AG04449 (cell line): Measurements from ENCODE around the gene PBRM1.

Experiments used
- CTCF ChIA-PET: fragments of 350-600 bp; formaldehyde crosslinking; extraction: SDS; loops from one replicate; lab custom pipeline; 2021; ENCODE audit warnings: antibody characterized with exemption; lab: Yijun Ruan, JAX
- POLR2A ChIA-PET: fragments of 400-600, 350-600 bp; formaldehyde crosslinking; extraction: SDS; loops from one replicate; lab custom pipeline; 2020; ENCODE audit warnings: antibody characterized with exemption, inconsistent platforms; lab: Yijun Ruan, JAX
- DNase-seq: peaks from one replicate; pipeline ENCODE4 v3.0.0-alpha.2; 2010; ENCODE audit warnings: low read depth, low spot score
- H3K4me3 ChIP-seq: 2 replicates; pipeline ENCODE4 v1.5.1; 2011; ENCODE audit warnings: low read depth, mild to moderate bottlenecking, control low read depth, low read length
- CTCF ChIP-seq: IDR thresholded peaks from one replicate; pipeline ENCODE4 v1.5.1; 2011; ENCODE audit warnings: mild to moderate bottlenecking, moderate library complexity, low read length, control low read depth, inconsistent platforms; ENCODE audit not compliant: insufficient read depth; ENCODE audit errors: missing control alignments

PBRM1 gene

GRCh38 chr3:52645549-52645948, 40.2 kb downstream of the PBRM1 start:
- ChIA-PET CTCF (no interaction called here), POLR2A (interaction anchor here (0.6 kb wide), 1 partner anchor 31 kb away, joined by 4 read pairs; no protein-coding TSS in a partner anchor)
- no peak for DNase-seq
- H3K4me3 ChIP-seq = no peak overlapping the region
- no peak for TF ChIP-seq CTCF

DNA sequence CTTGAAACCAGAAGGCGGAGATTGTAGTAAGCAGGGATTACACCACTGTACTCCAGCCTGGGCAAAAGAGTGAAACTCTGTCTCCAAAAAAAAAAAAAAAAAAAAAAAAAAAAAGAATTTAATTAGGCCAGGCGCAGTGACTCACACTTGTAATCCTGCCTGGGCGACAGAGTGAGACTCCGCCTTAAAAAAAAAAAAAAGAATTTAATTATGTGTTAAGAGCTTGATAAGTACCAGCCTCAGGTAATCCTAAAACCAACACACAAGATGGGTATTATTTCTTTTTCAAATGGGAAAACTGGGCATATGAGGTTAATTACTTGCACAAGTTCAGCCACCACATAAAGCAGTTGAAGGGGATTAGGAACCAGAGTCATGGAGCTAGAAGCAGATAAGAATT, 49.0 kb downstream of the PBRM1 start:
- DNase-seq = no peak
- H3K4me3 ChIP-seq = no peak overlapping the region
- ChIA-PET POLR2A (no interaction called here), CTCF (no interaction called here)
- no peak for TF ChIP-seq CTCF

DNA sequence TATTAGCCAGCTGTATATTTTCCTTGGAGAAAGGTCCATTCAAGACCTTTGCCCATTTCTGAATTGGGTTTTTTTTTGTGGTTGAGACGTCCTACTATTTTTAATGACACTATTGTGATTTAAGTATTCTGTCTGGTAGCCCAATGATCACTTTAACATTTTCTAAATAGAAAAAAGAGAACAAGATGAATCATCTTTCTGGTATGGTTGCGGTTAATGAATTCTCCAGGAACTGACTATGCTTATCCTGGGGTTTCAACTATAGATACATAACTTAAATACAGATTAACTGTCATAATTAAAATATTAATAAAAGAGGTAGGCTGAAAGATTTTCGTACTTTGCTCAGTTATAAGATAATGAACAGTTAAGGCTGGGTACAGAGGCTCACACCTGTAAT, 51.9 kb downstream of the PBRM1 start:
- CTCF ChIA-PET = interaction anchor here (0.6 kb wide), 1 partner anchor 83 kb away, joined by 3 read pairs; no protein-coding TSS in a partner anchor
- no peak for TF ChIP-seq CTCF
- POLR2A ChIA-PET = no interaction called here
- DNase-seq = no peak
- H3K4me3 ChIP-seq = no peak overlapping the region

GRCh38 chr3:52625041-52625440, 60.7 kb downstream of the PBRM1 start:
- DNase-seq = no peak

DNA sequence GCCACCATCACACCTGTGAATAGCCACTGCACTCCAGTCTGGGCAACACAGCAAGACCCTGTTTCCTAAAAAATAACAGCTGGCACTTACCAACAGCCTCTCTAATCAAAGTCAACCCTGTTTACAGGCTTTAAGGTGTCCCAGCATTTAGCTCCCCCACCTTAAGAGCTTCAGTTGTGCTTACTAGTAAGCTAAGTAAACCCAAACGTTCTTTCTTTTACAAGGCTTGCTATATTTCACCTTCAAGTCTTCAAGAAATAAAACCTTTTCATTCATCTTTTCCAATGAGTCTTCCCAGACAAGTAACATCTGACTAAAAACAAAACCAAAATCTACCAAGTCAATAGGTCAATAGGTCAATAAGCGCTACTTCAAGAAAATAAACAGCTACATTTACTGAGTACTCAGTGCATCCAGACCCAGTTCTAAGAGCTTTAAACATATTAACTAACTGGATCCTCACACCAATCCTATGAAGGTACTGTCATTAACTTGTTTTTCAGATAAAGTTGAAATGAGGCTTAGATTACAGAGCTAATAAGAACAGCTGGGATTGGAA, 62.4 kb downstream of the PBRM1 start:
- DNase-seq = no peak
- CTCF ChIA-PET = interaction anchor here (1.5 kb wide), 1 partner anchor 9 kb away, joined by 10 read pairs; no protein-coding TSS in a partner anchor
- POLR2A ChIA-PET = no interaction called here
- TF ChIP-seq CTCF = no peak
- no peak overlapping the region for H3K4me3 ChIP-seq

More at GRCh38 chr3:52625041-52625440, 60.7 kb downstream of the PBRM1 start:
- CTCF ChIA-PET = interaction anchor here (1.0 kb wide), 1 partner anchor 11 kb away, joined by 4 read pairs; no protein-coding TSS in a partner anchor
- TF ChIP-seq CTCF = no peak
- POLR2A ChIA-PET = no interaction called here
- H3K4me3 ChIP-seq = no peak overlapping the region

DNA sequence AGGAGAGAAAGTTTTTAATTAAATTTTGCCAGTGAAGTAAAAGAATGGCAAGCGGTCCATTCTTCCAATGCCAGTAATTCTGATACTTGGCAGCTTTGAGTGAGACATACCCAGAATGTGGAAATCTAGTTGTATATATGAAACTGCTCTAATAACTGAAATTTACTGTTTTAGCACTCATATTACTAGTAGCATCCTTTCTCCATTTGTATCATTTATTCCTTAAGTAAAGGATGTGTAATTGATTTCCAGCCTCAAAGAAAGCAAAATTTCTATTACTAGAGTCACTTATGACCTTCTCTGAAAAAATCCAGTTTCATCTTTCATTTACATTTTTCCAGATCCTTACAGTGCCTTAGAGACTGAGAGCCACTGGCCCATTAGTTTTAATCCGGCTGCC, 65.1 kb downstream of the PBRM1 start:
- CTCF ChIA-PET = interaction anchor here (1.5 kb wide), 1 partner anchor 11 kb away, joined by 4 read pairs; no protein-coding TSS in a partner anchor
- no peak for TF ChIP-seq CTCF
- no peak overlapping the region for H3K4me3 ChIP-seq
- no peak for DNase-seq
- POLR2A ChIA-PET = no interaction called here
